GM15510 (cell line): Measurements from ENCODE around the gene OSGEP.

Source experiments
- POLR2A ChIP-seq: IDR thresholded peaks from 3 replicates; pipeline ENCODE4 v1.6.1; 2011; ENCODE audit warnings: borderline replicate concordance; ENCODE audit not compliant: insufficient read length; ENCODE audit errors: extremely low read depth

OSGEP gene

DNA sequence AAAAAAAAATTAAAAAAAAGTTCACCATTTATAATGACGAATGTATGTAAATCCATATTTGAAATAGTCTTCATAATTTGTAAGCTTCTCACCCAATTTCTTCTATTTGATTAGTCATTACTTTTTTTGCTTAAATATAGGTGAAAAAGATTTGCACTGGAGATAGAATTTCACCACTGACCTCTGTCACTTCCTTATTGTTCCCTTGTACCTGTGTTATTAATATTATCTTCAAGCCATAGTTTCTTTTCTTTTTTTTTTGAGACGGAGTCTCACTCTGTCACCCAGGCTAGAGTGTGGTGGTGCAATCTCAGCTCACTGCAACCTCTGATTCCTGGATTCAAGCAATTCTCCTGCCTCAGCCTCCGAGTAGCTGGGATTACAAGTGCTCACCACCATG lies 57.1 kb downstream of the OSGEP start:
- no peak for TF ChIP-seq POLR2A
